BE2C (cell line): ENCODE measurements around the gene GPBP1L1.

Experiments used
- DNase-seq: peaks from one replicate; pipeline ENCODE4 v3.0.0-alpha.2; 2020
- H3K27me3 ChIP-seq: fragments of 250-450 bp; sonication (Bioruptor Pico); 2 replicates; pipeline ENCODE4 v1.5.1; 2020; ENCODE audit warnings: mild to moderate bottlenecking
- H3K36me3 ChIP-seq: fragments of 250-450 bp; sonication (Bioruptor Pico); 2 replicates; pipeline ENCODE4 v1.5.1; 2020; ENCODE audit warnings: mild to moderate bottlenecking
- H3K4me1 ChIP-seq: fragments of 250-450 bp; sonication (Bioruptor Pico); 2 replicates; pipeline ENCODE4 v1.5.1; 2020
- H3K4me3 ChIP-seq: 2 replicates; pipeline ENCODE4 v1.5.1; 2011; ENCODE audit warnings: low read depth, low read length
- H3K9me3 ChIP-seq: fragments of 250-450 bp; sonication (Bioruptor Pico); 2 replicates; pipeline ENCODE4 v1.5.1; 2020
- TF ChIP-seq, protein P1 (sequence below): IDR thresholded peaks from 2 replicates; pipeline ENCODE4 v1.5.1; 2012; ENCODE audit warnings: mild to moderate bottlenecking, low read depth, low read length

The GPBP1L1 gene

DNA sequence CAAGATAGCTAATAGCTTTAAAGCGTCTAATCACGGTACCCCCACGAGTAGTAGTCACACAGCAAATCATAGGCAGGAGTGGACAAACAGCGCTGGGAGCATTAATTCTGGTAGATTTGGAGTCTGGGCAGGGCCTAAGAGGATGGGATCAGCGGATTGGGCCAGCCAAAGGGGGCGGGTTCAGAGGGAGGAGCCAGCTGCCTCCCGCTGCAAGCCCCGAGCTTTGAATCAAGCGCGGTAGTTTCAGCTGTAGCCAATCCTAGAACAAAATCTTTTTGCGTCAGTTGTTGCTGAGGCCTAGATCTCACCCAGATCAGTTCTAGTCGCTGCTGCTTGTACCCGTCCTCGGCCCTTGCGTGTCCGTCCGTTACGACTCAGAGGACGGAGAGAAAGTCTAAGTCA, 103.1 kb downstream of the GPBP1L1 start:
- TF ChIP-seq, protein P1, sequence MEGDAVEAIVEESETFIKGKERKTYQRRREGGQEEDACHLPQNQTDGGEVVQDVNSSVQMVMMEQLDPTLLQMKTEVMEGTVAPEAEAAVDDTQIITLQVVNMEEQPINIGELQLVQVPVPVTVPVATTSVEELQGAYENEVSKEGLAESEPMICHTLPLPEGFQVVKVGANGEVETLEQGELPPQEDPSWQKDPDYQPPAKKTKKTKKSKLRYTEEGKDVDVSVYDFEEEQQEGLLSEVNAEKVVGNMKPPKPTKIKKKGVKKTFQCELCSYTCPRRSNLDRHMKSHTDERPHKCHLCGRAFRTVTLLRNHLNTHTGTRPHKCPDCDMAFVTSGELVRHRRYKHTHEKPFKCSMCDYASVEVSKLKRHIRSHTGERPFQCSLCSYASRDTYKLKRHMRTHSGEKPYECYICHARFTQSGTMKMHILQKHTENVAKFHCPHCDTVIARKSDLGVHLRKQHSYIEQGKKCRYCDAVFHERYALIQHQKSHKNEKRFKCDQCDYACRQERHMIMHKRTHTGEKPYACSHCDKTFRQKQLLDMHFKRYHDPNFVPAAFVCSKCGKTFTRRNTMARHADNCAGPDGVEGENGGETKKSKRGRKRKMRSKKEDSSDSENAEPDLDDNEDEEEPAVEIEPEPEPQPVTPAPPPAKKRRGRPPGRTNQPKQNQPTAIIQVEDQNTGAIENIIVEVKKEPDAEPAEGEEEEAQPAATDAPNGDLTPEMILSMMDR = no peak
- Histone ChIP-seq H3K4me3 (peak overlapping the region; percentile 95), H3K4me1 (no peaks in the 10 kb centered on the region), H3K27me3 (no peaks in the 10 kb centered on the region), H3K36me3 (no peaks in the 10 kb centered on the region), H3K9me3 (no peaks in the 10 kb centered on the region)
- peak; percentile 89 for DNase-seq
